ENCODE measurements around the gene MAP3K6. TPM values are rescaled to one million over a fixed set of nuclear protein-coding genes. Genes with fewer than 3 reads are reported as not detected.

The MAP3K6 gene
- total RNA-seq, 1 donor from 2014 or later, result 45.2 TPM

GRCh38 chr1:27314737-27315136 lies 52.0 kb downstream of the MAP3K6 start:
- no peak overlapping the region for H3K4me3 ChIP-seq
- H3K27me3 ChIP-seq (ENCODE audit: low read depth), result no peaks in the 10 kb centered on the region
- H3K27ac ChIP-seq (replicated peaks), result no peak overlapping the region
- no peak for TF ChIP-seq CTCF (IDR thresholded peaks at IDR 0.05; ENCODE audit: borderline replicate concordance)
- H3K9me3 ChIP-seq (replicated peaks), result no peaks in the 10 kb centered on the region
- intact Hi-C loops (cut with micrococcal nuclease), result no loop called here
- no peak for DNase-seq
- no peaks in the 10 kb centered on the region for H3K4me1 ChIP-seq
- H3K36me3 ChIP-seq, result no peaks in the 10 kb centered on the region

- H3K36me3 ChIP-seq, result no peaks in the 10 kb centered on the region
- no peak for TF ChIP-seq CTCF (IDR thresholded peaks at IDR 0.05; ENCODE audit: borderline replicate concordance)
- H3K4me3 ChIP-seq, result no peak overlapping the region
- DNase-seq, result no peak
- intact Hi-C loops (cut with micrococcal nuclease), result no loop called here
- no peak overlapping the region for H3K27ac ChIP-seq (replicated peaks)
- no peaks in the 10 kb centered on the region for H3K4me1 ChIP-seq
- no peaks in the 10 kb centered on the region for H3K27me3 ChIP-seq (ENCODE audit: low read depth)
- H3K9me3 ChIP-seq (replicated peaks), result no peaks in the 10 kb centered on the region
These were observed 52.6 kb downstream of the MAP3K6 start for GRCh38 chr1:27314169-27314568.

- Histone ChIP-seq H3K36me3 (peaks cover 37% of the 10 kb centered on the region), H3K4me3 (no peak overlapping the region), H3K27me3 (ENCODE audit: low read depth) (no peaks in the 10 kb centered on the region), H3K9me3 (replicated peaks) (no peaks in the 10 kb centered on the region), H3K27ac (replicated peaks) (no peak overlapping the region), H3K4me1 (no peaks in the 10 kb centered on the region)
- TF ChIP-seq CTCF (IDR thresholded peaks at IDR 0.05; ENCODE audit: borderline replicate concordance), result no peak
- intact Hi-C loops (cut with micrococcal nuclease), result no loop called here
- DNase-seq, result no peak
These were observed 58.7 kb downstream of the MAP3K6 start for GRCh38 chr1:27307874-27308598.

DNA sequence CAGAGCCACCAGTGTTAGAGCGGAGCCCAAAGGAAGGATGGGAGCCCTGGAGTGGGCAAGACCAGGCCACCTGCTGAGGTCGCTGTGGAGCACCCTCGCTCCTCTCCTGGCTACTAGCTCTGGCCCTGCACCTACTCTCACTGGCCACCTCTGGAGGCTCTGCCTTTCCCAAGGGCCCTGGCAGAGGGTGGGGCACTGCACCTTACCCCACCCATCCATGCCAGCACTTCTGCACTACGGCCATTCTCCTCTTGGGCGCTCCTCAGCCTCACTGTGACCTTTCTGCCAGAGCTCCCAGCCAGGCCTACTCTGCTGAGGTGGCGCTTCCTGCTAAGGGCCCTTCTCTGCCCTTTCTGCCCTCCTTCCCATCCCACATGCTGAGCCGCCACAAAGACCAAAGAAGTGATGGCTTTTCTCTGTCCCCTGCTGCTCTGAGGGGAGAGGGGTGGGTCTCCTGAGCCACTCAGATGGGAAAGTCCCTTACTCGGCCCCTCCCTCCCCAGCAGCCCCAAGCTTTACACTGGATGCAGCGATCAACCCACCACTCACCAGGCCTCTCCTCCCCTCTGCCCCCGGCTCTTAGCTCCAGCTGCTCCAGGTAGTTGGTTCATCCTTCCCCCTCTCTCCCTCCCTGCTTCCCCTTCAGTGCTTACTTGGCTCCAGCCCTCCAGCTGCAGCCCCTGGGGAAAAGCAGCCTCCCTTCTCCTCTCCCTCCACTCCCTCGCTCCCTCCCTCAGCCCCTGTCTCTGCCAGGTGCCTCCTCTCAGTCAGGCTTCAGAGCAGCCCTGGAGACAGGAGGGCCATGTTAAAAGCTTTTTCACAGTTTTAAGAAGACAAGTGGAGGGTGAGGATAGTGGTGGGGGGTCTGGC lies 59.6 kb downstream of the MAP3K6 start:
- Histone ChIP-seq H3K27me3 (ENCODE audit: low read depth) (no peaks in the 10 kb centered on the region), H3K36me3 (peaks cover 41% of the 10 kb centered on the region), H3K4me1 (no peaks in the 10 kb centered on the region), H3K4me3 (no peak overlapping the region), H3K9me3 (replicated peaks) (no peaks in the 10 kb centered on the region), H3K27ac (replicated peaks) (no peak overlapping the region)
- DNase-seq, result no peak
- intact Hi-C loops (cut with micrococcal nuclease), result no loop called here
- TF ChIP-seq CTCF (IDR thresholded peaks at IDR 0.05; ENCODE audit: borderline replicate concordance), result no peak

DNA sequence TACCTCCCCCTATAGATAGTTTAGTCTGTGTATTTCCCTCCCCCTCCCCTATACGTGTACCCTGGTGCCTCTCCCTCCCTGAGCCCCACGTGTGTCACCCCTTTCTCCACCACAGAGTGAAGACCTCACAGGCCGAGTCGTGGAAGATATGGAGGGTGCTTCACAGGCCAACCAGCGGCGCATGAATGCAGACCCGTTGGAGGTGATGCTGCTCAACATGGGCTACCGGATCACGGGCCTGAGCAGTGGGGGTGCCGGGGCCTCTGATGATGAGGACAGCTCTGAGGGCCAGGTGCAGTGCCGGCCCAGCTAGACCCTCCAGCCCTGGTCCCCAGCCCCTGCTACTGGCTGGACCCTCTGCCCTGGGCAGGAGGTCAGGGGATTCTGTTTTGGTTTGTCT lies 60.7 kb downstream of the MAP3K6 start:
- Histone ChIP-seq H3K36me3 (peaks cover 50% of the 10 kb centered on the region), H3K27me3 (ENCODE audit: low read depth) (no peaks in the 10 kb centered on the region), H3K4me1 (peaks cover 3% of the 10 kb centered on the region), H3K4me3 (no peak overlapping the region), H3K9me3 (replicated peaks) (no peaks in the 10 kb centered on the region), H3K27ac (replicated peaks) (no peak overlapping the region)
- no peak for TF ChIP-seq CTCF (IDR thresholded peaks at IDR 0.05; ENCODE audit: borderline replicate concordance)
- no peak for DNase-seq
- intact Hi-C loops (cut with micrococcal nuclease), result no loop called here

Other genes with a start within 250 kb of the MAP3K6 start
- 19.5 TPM for gene SLC9A1, start 211.8 kb downstream of the MAP3K6 start, total RNA-seq
- gene WDTC1, start 132.3 kb downstream of the MAP3K6 start, total RNA-seq, result 61.1 TPM
- gene TMEM222, start 44.8 kb downstream of the MAP3K6 start, total RNA-seq, result 19.4 TPM
- 1.1 TPM for gene SYTL1, start 24.9 kb downstream of the MAP3K6 start, total RNA-seq
- gene FCN3, start 7.9 kb upstream of the MAP3K6 start, total RNA-seq, result 27.3 TPM
- gene CD164L2, start 16.4 kb upstream of the MAP3K6 start, total RNA-seq, result not detected
- 0.16 TPM for gene GPR3, start 25.7 kb upstream of the MAP3K6 start, total RNA-seq
- gene WASF2, start 123.2 kb upstream of the MAP3K6 start, total RNA-seq, result 51.2 TPM
- 40.1 TPM for gene AHDC1, start 237.2 kb upstream of the MAP3K6 start, total RNA-seq

All from left ventricle myocardium inferior (tissue), 1 donor.